ENCODE measurements around the gene KPNA4.
A peak's percentile ranks its signal among the peaks of the same experiment; 100 is the strongest.
"Not testable (repeated sequence)": the region's sequence is repeated elsewhere in the genome, so short reads cannot be mapped to it uniquely, and the experiment has no call there.

KPNA4 gene, protein sequence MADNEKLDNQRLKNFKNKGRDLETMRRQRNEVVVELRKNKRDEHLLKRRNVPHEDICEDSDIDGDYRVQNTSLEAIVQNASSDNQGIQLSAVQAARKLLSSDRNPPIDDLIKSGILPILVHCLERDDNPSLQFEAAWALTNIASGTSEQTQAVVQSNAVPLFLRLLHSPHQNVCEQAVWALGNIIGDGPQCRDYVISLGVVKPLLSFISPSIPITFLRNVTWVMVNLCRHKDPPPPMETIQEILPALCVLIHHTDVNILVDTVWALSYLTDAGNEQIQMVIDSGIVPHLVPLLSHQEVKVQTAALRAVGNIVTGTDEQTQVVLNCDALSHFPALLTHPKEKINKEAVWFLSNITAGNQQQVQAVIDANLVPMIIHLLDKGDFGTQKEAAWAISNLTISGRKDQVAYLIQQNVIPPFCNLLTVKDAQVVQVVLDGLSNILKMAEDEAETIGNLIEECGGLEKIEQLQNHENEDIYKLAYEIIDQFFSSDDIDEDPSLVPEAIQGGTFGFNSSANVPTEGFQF

GRCh38 chr3:160565442-160566403, at the start of gene KPNA4:
TSS of gene KPNA4 (minus strand) at chr3:160565571. CDS start at chr3:160565282, 289 bp downstream.
- peaks cover 12% of the 10 kb centered on the region for H3K36me3 Mint-ChIP-seq
- H3K4me3 Mint-ChIP-seq = peak within 1 kb of the TSS; percentile 94
- peaks cover 43% of the 10 kb centered on the region for H3K4me1 Mint-ChIP-seq
- H3K27ac Mint-ChIP-seq = peak within 1 kb of the TSS; percentile 94
- ATAC-seq (ENCODE audit: low read depth) (peak; percentile 87), DNase-seq (ENCODE audit: low spot score in 2 of 2) (peak; percentile 95 to 97)
- no peaks in the 10 kb centered on the region for H3K9me3 Mint-ChIP-seq
- H3K27me3 Mint-ChIP-seq = no peaks in the 10 kb centered on the region

DNA sequence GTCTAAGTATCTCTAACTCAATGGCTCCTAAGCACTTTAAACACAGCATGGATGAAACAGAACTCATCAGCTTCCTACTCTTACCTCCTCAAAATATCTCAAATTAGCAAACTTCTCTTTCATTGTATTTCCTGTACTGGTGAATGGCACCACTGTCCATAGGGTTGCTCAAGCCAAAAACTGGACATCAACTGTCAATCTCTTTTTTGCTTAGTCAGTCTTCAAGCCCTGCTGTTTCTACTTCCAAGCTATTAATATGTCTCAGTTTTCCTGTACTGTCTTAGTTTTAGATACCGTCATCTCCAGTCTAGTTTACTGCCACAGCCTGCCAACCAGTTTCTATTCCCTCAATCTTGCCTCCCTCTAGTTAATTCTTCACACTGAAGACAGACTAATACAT, 48.3 kb upstream of the KPNA4 start:
- Mint-ChIP-seq H3K27me3 (peaks cover 12% of the 10 kb centered on the region), H3K27ac (no peak overlapping the region), H3K36me3 (no peaks in the 10 kb centered on the region), H3K4me3 (no peak overlapping the region), H3K9me3 (no peaks in the 10 kb centered on the region), H3K4me1 (no peaks in the 10 kb centered on the region)
- no peak for ATAC-seq (ENCODE audit: low read depth)
- no peak for DNase-seq (ENCODE audit: low spot score in 2 of 2)

- Mint-ChIP-seq H3K4me3 (no peak overlapping the region), H3K4me1 (no peaks in the 10 kb centered on the region), H3K9me3 (no peaks in the 10 kb centered on the region), H3K27me3 (peaks cover 12% of the 10 kb centered on the region), H3K27ac (no peak overlapping the region), H3K36me3 (no peaks in the 10 kb centered on the region)
- no peak for DNase-seq (ENCODE audit: low spot score in 2 of 2)
- no peak for ATAC-seq (ENCODE audit: low read depth)
Measured at GRCh38 chr3:160612386-160613075, 47.2 kb upstream of the KPNA4 start.

- Mint-ChIP-seq H3K4me1 (no peaks in the 10 kb centered on the region), H3K4me3 (no peak overlapping the region), H3K9me3 (no peaks in the 10 kb centered on the region), H3K36me3 (no peaks in the 10 kb centered on the region), H3K27me3 (peaks cover 12% of the 10 kb centered on the region), H3K27ac (no peak overlapping the region)
- DNase-seq (ENCODE audit: low spot score in 2 of 2) = no peak
- ATAC-seq (ENCODE audit: low read depth) = no peak
Measured at GRCh38 chr3:160611141-160611540, 45.8 kb upstream of the KPNA4 start.

DNA sequence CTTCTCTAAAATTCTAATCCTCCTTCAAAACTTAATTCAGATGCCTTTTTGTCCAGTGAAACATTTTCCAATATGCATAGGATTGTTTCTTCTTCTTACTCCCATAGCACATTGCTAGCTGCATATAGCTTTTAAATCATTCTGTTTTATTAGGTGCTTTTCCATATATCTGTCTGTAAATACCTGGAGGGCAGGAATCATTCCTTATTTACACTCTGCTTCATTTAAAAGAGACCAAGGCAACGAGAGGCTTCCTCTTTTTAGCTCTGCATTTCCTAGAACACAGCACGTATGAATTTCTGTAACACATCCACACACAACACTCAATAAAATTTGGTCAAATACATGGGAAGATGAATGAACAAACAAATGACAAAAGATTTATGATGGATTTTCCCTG, 43.5 kb upstream of the KPNA4 start:
- Mint-ChIP-seq H3K36me3 (no peaks in the 10 kb centered on the region), H3K27ac (no peak overlapping the region), H3K27me3 (peaks cover 8% of the 10 kb centered on the region), H3K9me3 (no peaks in the 10 kb centered on the region), H3K4me1 (no peaks in the 10 kb centered on the region), H3K4me3 (no peak overlapping the region)
- no peak for ATAC-seq (ENCODE audit: low read depth)
- DNase-seq (ENCODE audit: low spot score in 2 of 2) = no peak

DNA sequence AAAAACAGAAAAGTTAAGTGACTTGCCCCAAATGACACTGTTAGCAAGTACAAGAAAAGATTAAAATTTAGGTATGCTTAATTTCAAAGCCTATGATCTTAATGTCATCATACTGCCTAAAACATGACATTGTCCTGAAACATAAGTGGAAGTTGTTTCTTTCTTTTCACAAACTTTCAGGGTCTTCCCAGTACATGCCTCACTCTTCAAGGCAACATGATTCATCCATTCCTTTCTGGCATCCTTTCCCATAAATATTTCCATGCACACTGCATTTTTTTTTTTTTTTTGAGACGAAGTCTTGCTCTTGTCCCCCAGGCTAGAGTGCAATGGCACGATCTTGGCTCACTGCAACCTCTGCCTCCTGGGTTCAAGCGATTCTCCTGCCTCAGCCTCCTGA, 42.5 kb upstream of the KPNA4 start:
- no peaks in the 10 kb centered on the region for H3K4me1 Mint-ChIP-seq
- DNase-seq (ENCODE audit: low spot score in 2 of 2) = no peak
- ATAC-seq (ENCODE audit: low read depth) = no peak
- no peaks in the 10 kb centered on the region for H3K9me3 Mint-ChIP-seq
- H3K27me3 Mint-ChIP-seq = peaks cover 5% of the 10 kb centered on the region
- no peak overlapping the region for H3K4me3 Mint-ChIP-seq
- no peak overlapping the region for H3K27ac Mint-ChIP-seq
- H3K36me3 Mint-ChIP-seq = no peaks in the 10 kb centered on the region

GRCh38 chr3:160605315-160605714, 39.9 kb upstream of the KPNA4 start:
- Mint-ChIP-seq H3K36me3 (no peaks in the 10 kb centered on the region), H3K27ac (no peak overlapping the region), H3K4me3 (no peak overlapping the region), H3K4me1 (no peaks in the 10 kb centered on the region), H3K27me3 (peaks cover 3% of the 10 kb centered on the region), H3K9me3 (no peaks in the 10 kb centered on the region)
- ATAC-seq (ENCODE audit: low read depth) = no peak
- no peak for DNase-seq (ENCODE audit: low spot score in 2 of 2)

- not testable (repeated sequence) for H3K9me3 Mint-ChIP-seq; DNase-seq (ENCODE audit: low spot score in 2 of 2); H3K4me3 Mint-ChIP-seq; H3K4me1 Mint-ChIP-seq; H3K27me3 Mint-ChIP-seq; ATAC-seq (ENCODE audit: low read depth); H3K27ac Mint-ChIP-seq; H3K36me3 Mint-ChIP-seq
Measured at GRCh38 chr3:160603845-160604244, 38.5 kb upstream of the KPNA4 start.

DNA sequence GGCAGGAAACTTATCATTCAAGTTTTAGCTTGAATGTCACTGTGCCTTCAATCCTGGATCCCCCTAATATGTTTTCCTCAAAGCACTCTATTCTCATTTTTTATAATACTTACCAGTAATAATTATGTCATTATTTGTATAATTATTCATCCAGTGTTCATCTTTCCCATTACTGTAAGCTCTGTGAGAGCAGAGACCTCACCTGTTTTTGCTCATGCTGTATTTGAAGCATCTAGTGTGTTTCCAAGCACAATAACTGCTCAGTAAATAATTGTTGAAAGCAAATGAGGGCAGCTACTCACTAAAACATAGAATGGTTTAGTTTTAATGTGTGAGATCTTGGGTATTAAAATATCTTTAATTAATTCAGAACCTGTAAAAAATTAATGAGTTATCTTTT, 36.9 kb upstream of the KPNA4 start:
- no peak overlapping the region for H3K4me3 Mint-ChIP-seq
- H3K9me3 Mint-ChIP-seq = no peaks in the 10 kb centered on the region
- H3K27me3 Mint-ChIP-seq = peaks cover 1% of the 10 kb centered on the region
- no peaks in the 10 kb centered on the region for H3K4me1 Mint-ChIP-seq
- no peaks in the 10 kb centered on the region for H3K36me3 Mint-ChIP-seq
- ATAC-seq (ENCODE audit: low read depth) (no peak), DNase-seq (ENCODE audit: low spot score in 2 of 2) (no peak)
- no peak overlapping the region for H3K27ac Mint-ChIP-seq

DNA sequence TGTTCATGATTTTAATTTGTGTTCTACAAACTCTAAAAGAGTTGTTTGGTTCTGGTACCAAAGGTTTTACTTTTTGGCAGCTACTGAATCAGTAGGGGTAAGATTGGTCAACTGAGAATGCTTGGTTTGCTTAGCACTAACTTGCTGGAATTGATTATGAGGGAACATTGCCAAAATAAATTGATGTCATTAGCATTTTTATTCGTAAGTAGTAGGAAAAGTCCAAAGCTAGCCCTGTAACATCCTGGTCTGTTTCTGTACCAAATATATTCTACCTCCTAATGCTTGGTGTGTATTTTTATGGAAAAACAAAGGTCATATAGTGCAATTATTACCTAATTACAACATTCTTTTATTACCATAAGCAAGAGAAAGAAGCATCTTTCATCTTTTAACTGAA, 35.9 kb upstream of the KPNA4 start:
- no peak for ATAC-seq (ENCODE audit: low read depth)
- H3K27ac Mint-ChIP-seq = no peak overlapping the region
- no peaks in the 10 kb centered on the region for H3K9me3 Mint-ChIP-seq
- H3K27me3 Mint-ChIP-seq = peaks cover 1% of the 10 kb centered on the region
- H3K4me1 Mint-ChIP-seq = no peaks in the 10 kb centered on the region
- H3K36me3 Mint-ChIP-seq = no peaks in the 10 kb centered on the region
- no peak overlapping the region for H3K4me3 Mint-ChIP-seq
- DNase-seq (ENCODE audit: low spot score in 2 of 2) = no peak

DNA sequence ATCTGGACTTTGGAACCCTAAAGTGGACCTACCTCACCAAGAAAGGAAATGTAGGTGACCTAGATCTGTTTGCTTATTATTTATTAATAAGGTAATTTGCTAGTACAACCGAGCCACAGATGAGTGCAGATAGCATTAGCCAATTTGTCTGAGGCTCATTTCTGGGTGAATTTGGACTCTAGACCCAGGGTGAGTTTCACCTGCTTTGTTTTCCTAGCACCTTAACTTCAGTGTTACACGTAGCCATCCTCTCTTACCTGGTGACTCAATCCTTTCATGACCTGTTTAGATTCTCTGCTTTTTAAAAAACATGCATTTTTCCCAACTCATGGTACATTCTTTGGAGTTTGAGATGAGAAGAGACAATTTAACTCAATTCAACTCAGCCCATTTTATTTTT, 33.5 kb upstream of the KPNA4 start:
- Mint-ChIP-seq H3K27ac (no peak overlapping the region), H3K36me3 (no peaks in the 10 kb centered on the region), H3K27me3 (peaks cover 3% of the 10 kb centered on the region), H3K9me3 (peaks cover 3% of the 10 kb centered on the region), H3K4me1 (no peaks in the 10 kb centered on the region), H3K4me3 (no peak overlapping the region)
- ATAC-seq (ENCODE audit: low read depth) (no peak), DNase-seq (ENCODE audit: low spot score in 2 of 2) (no peak)

DNA sequence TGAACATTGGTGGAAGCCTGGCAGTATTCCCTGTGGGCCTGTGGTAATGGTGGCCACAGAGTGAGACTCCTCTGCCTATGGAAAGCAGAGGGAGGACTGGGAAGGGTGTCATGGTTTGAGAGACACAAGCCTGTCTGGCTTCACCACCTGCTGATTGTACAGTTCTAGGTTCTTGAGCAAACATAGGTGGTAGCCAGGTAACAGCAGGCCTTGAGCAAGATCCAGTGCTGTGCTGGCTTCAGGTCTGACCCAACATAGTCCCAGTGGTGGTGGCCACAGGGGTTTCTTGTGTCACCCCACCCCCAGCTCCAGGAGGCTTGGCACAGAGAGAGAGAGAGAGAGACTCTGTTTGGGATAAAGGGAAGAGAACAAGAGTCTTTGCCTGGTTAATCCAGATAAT, 22.7 kb upstream of the KPNA4 start:
- Mint-ChIP-seq H3K9me3 (peaks cover 7% of the 10 kb centered on the region), H3K27ac (no peak overlapping the region), H3K4me3 (no peak overlapping the region), H3K27me3 (peaks cover 9% of the 10 kb centered on the region), H3K36me3 (no peaks in the 10 kb centered on the region), H3K4me1 (no peaks in the 10 kb centered on the region)
- ATAC-seq (ENCODE audit: low read depth) (no peak), DNase-seq (ENCODE audit: low spot score in 2 of 2) (no peak)

DNA sequence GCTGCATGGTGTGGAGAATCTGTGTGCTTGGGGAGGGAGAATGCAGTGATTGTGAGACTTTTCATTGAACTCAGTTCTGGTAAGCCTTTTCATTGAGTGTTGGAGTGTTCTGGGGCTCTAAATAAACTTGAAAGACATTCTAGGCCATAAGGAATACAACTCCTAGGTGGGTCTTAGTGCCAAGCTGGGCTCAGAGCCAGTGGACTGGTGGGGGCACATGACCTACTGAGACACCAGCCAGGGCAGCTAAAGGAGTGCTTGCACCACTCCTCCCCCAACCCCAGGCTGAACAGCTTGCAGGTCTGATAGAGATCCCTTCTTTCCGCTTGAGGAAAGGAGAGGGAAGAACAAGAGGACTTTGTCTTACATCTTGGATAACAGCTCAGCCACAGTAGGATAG, 21.7 kb upstream of the KPNA4 start:
- peaks cover 10% of the 10 kb centered on the region for H3K9me3 Mint-ChIP-seq
- no peak for ATAC-seq (ENCODE audit: low read depth)
- H3K4me1 Mint-ChIP-seq = no peaks in the 10 kb centered on the region
- H3K27ac Mint-ChIP-seq = no peak overlapping the region
- no peak for DNase-seq (ENCODE audit: low spot score in 2 of 2)
- H3K36me3 Mint-ChIP-seq = no peaks in the 10 kb centered on the region
- H3K27me3 Mint-ChIP-seq = peaks cover 9% of the 10 kb centered on the region
- no peak overlapping the region for H3K4me3 Mint-ChIP-seq

- Mint-ChIP-seq H3K4me3 (no peak overlapping the region), H3K27me3 (peaks cover 12% of the 10 kb centered on the region)
- no peak for ATAC-seq (ENCODE audit: low read depth)
Measured at GRCh38 chr3:160586679-160587078, 21.3 kb upstream of the KPNA4 start.

More at GRCh38 chr3:160586679-160587078, 21.3 kb upstream of the KPNA4 start:
- Mint-ChIP-seq H3K36me3 (peaks cover under 1% of the 10 kb centered on the region), H3K9me3 (peaks cover 11% of the 10 kb centered on the region), H3K27ac (no peak overlapping the region), H3K4me1 (no peaks in the 10 kb centered on the region)
- no peak for DNase-seq (ENCODE audit: low spot score in 2 of 2)

Measured in memory B cell (primary cell).